Parathyroid adenoma (tissue), 2 donors: ENCODE measurements around the gene ATXN7L3.

Source experiments
- H2AFZ ChIP-seq: fragments of 300-600 bp; sonication (generic); one replicate; pipeline ENCODE4 v1.7.0; 2017; ENCODE audit warnings: antibody characterized with exemption, mild to moderate bottlenecking
- H3K27ac ChIP-seq: fragments of 300-600 bp; sonication (generic); one replicate; pipeline ENCODE4 v1.7.0; 2017
- H3K27me3 ChIP-seq: fragments of 300-600 bp; sonication (generic); one replicate; pipeline ENCODE4 v1.7.0; 2017; ENCODE audit warnings: low read length; ENCODE audit not compliant: control insufficient read depth, insufficient read depth
- H3K36me3 ChIP-seq: fragments of 300-600 bp; sonication (generic); one replicate; pipeline ENCODE4 v1.7.0; 2017; ENCODE audit warnings: low read length; ENCODE audit not compliant: control insufficient read depth, insufficient read depth
- H3K4me1 ChIP-seq: fragments of 300-600 bp; sonication (generic); one replicate; pipeline ENCODE4 v1.7.0; 2017; ENCODE audit warnings: control low read depth
- H3K4me2 ChIP-seq: fragments of 300-600 bp; sonication (generic); one replicate; pipeline ENCODE4 v1.7.0; 2017; ENCODE audit warnings: low read length
- H3K4me3 ChIP-seq: fragments of 300-600 bp; sonication (generic); one replicate; pipeline ENCODE4 v1.7.0; 2017; ENCODE audit warnings: low read depth, low read length
- H3K79me2 ChIP-seq: fragments of 300-600 bp; sonication (generic); one replicate; pipeline ENCODE4 v1.7.0; 2017; ENCODE audit warnings: control low read depth
- H3K9ac ChIP-seq: fragments of 300-600 bp; sonication (generic); one replicate; pipeline ENCODE4 v1.7.0; 2017; ENCODE audit warnings: mild to moderate bottlenecking
- H3K9me3 ChIP-seq: fragments of 300-600 bp; sonication (generic); one replicate; pipeline ENCODE4 v1.7.0; 2017; ENCODE audit warnings: low read length; ENCODE audit not compliant: control insufficient read depth
- CTCF ChIP-seq: fragments of 300-600 bp; sonication (generic); IDR thresholded peaks from one replicate; pipeline ENCODE4 v1.7.0; 2017; ENCODE audit warnings: antibody characterized with exemption, mild to moderate bottlenecking
- donor health status: primary hyperparathyroidism.

The ATXN7L3 gene

GRCh38 chr17:44236444-44236991 lies 36.8 kb upstream of the ATXN7L3 start:
- no peak overlapping the region for H3K4me3 ChIP-seq
- no peaks in the 10 kb centered on the region for H3K27me3 ChIP-seq
- H3K36me3 ChIP-seq: no peaks in the 10 kb centered on the region

GRCh38 chr17:44235583-44235936 lies 35.9 kb upstream of the ATXN7L3 start:
- no peaks in the 10 kb centered on the region for H3K9me3 ChIP-seq
- peaks cover 8% of the 10 kb centered on the region for H3K4me1 ChIP-seq
- H2AFZ ChIP-seq: no peak overlapping the region
- H3K27ac ChIP-seq: no peak overlapping the region
- TF ChIP-seq CTCF: no peak
- no peak overlapping the region for H3K4me2 ChIP-seq
- H3K9ac ChIP-seq: no peak overlapping the region
- no peaks in the 10 kb centered on the region for H3K79me2 ChIP-seq
- no peak overlapping the region for H3K4me3 ChIP-seq
- H3K27me3 ChIP-seq: no peaks in the 10 kb centered on the region
- no peaks in the 10 kb centered on the region for H3K36me3 ChIP-seq

More at GRCh38 chr17:44236444-44236991, 36.8 kb upstream of the ATXN7L3 start:
- no peak overlapping the region for H3K4me2 ChIP-seq
- H3K79me2 ChIP-seq: no peaks in the 10 kb centered on the region
- TF ChIP-seq CTCF: no peak
- H3K9me3 ChIP-seq: no peaks in the 10 kb centered on the region
- no peak overlapping the region for H3K9ac ChIP-seq
- no peak overlapping the region for H3K27ac ChIP-seq
- H2AFZ ChIP-seq: no peak overlapping the region
- peaks cover 8% of the 10 kb centered on the region for H3K4me1 ChIP-seq

- H3K36me3 ChIP-seq: no peaks in the 10 kb centered on the region
- no peak overlapping the region for H3K4me3 ChIP-seq
- no peak overlapping the region for H3K4me2 ChIP-seq
- no peaks in the 10 kb centered on the region for H3K9me3 ChIP-seq
- TF ChIP-seq CTCF: no peak
- no peaks in the 10 kb centered on the region for H3K79me2 ChIP-seq
- H3K27me3 ChIP-seq: no peaks in the 10 kb centered on the region
- H3K4me1 ChIP-seq: peaks cover 8% of the 10 kb centered on the region
- no peak overlapping the region for H3K27ac ChIP-seq
- H3K9ac ChIP-seq: no peak overlapping the region
- no peak overlapping the region for H2AFZ ChIP-seq
Measured at GRCh38 chr17:44233582-44233981, 33.9 kb upstream of the ATXN7L3 start.

GRCh38 chr17:44232061-44232460 lies 32.4 kb upstream of the ATXN7L3 start:
- Histone ChIP-seq H3K4me2 (no peak overlapping the region), H3K9me3 (no peaks in the 10 kb centered on the region), H3K4me1 (peaks cover 8% of the 10 kb centered on the region), H3K27ac (no peak overlapping the region), H3K36me3 (no peaks in the 10 kb centered on the region), H3K79me2 (no peaks in the 10 kb centered on the region), H3K27me3 (no peaks in the 10 kb centered on the region), H3K9ac (no peak overlapping the region), H2AFZ (no peak overlapping the region), H3K4me3 (no peak overlapping the region)
- TF ChIP-seq CTCF: no peak

GRCh38 chr17:44230140-44230539 lies 30.5 kb upstream of the ATXN7L3 start:
- H3K79me2 ChIP-seq: no peaks in the 10 kb centered on the region
- H3K9me3 ChIP-seq: no peaks in the 10 kb centered on the region
- no peak overlapping the region for H3K4me2 ChIP-seq
- TF ChIP-seq CTCF: no peak
- no peak overlapping the region for H3K4me3 ChIP-seq
- peaks cover 3% of the 10 kb centered on the region for H3K4me1 ChIP-seq
- no peak overlapping the region for H3K27ac ChIP-seq
- no peak overlapping the region for H3K9ac ChIP-seq
- H3K27me3 ChIP-seq: no peaks in the 10 kb centered on the region
- H2AFZ ChIP-seq: no peak overlapping the region
- H3K36me3 ChIP-seq: no peaks in the 10 kb centered on the region
